Measurements from ENCODE around the gene DNAAF1.

GRCh38 chr16:84191466-84191865 lies 46.4 kb downstream of the DNAAF1 start:
- no peak for TF ChIP-seq CTCF (IDR thresholded peaks at IDR 0.05)
- TF ChIP-seq POLR2A (IDR thresholded peaks at IDR 0.05) = no peak
